ENCODE results near the gene CD53.

CD53 gene

GRCh38 chr1:110936567-110936966, 63.6 kb downstream of the CD53 start:
- H3K4me2 ChIP-seq (ENCODE audit: low read length), result no peak overlapping the region
- H3K36me3 ChIP-seq (ENCODE audit: insufficient read depth, low read length), result no peaks in the 10 kb centered on the region
- no peaks in the 10 kb centered on the region for H3K9me2 ChIP-seq (ENCODE audit: low read depth, low read length)
- H3K9me3 ChIP-seq (ENCODE audit: low read length), result peaks cover 20% of the 10 kb centered on the region; the same call in 1 of the 2 replicates
- H3K79me2 ChIP-seq (ENCODE audit: insufficient read depth, low read length), result no peaks in the 10 kb centered on the region
- TF ChIP-seq CTCF (IDR thresholded peaks at IDR 0.05; ENCODE audit: low read length), result no peak
- no peak for TF ChIP-seq EZH2 (IDR thresholded peaks at IDR 0.05; ENCODE audit: borderline replicate concordance, low read length)
- H3K4me1 ChIP-seq (ENCODE audit: insufficient read depth, low read length, severe bottlenecking), result no peaks in the 10 kb centered on the region
- H4K20me1 ChIP-seq (ENCODE audit: insufficient read depth, low read length), result no peaks in the 10 kb centered on the region
- H3K27me3 ChIP-seq (ENCODE audit: insufficient read depth, low read length), result no peaks in the 10 kb centered on the region
- no peak overlapping the region for H3K9ac ChIP-seq (ENCODE audit: low read length)
- H3F3A ChIP-seq (ENCODE audit: insufficient read depth, low read length), result no peaks in the 10 kb centered on the region
- no peak overlapping the region for H3K4me3 ChIP-seq (ENCODE audit: low read depth, low read length, poor library complexity, severe bottlenecking)
- no peak overlapping the region for H3K27ac ChIP-seq (ENCODE audit: low read depth, low read length, poor library complexity, severe bottlenecking)
- no peak overlapping the region for H2AFZ ChIP-seq (ENCODE audit: low read length)

GRCh38 chr1:110944806-110945205, 71.9 kb downstream of the CD53 start:
- H3K9me3 ChIP-seq (ENCODE audit: low read length), result no peaks in the 10 kb centered on the region
- no peaks in the 10 kb centered on the region for H3K4me1 ChIP-seq (ENCODE audit: insufficient read depth, low read length, severe bottlenecking)
- H3K36me3 ChIP-seq (ENCODE audit: insufficient read depth, low read length), result peaks cover 31% of the 10 kb centered on the region
- no peak overlapping the region for H3K4me2 ChIP-seq (ENCODE audit: low read length)
- TF ChIP-seq EZH2 (IDR thresholded peaks at IDR 0.05; ENCODE audit: borderline replicate concordance, low read length) (no peak), CTCF (IDR thresholded peaks at IDR 0.05; ENCODE audit: low read length) (no peak)
- no peak overlapping the region for H2AFZ ChIP-seq (ENCODE audit: low read length)
- H3K27me3 ChIP-seq (ENCODE audit: insufficient read depth, low read length), result no peaks in the 10 kb centered on the region
- no peak overlapping the region for H3K27ac ChIP-seq (ENCODE audit: low read depth, low read length, poor library complexity, severe bottlenecking)
- H4K20me1 ChIP-seq (ENCODE audit: insufficient read depth, low read length), result no peaks in the 10 kb centered on the region
- H3K4me3 ChIP-seq (ENCODE audit: low read depth, low read length, poor library complexity, severe bottlenecking), result no peak overlapping the region
- no peaks in the 10 kb centered on the region for H3K79me2 ChIP-seq (ENCODE audit: insufficient read depth, low read length)
- H3K9me2 ChIP-seq (ENCODE audit: low read depth, low read length), result no peaks in the 10 kb centered on the region
- H3K9ac ChIP-seq (ENCODE audit: low read length), result no peak overlapping the region
- H3F3A ChIP-seq (ENCODE audit: insufficient read depth, low read length), result no peaks in the 10 kb centered on the region

GRCh38 chr1:110945626-110946025, 72.7 kb downstream of the CD53 start:
- Histone ChIP-seq H3K27me3 (ENCODE audit: insufficient read depth, low read length) (no peaks in the 10 kb centered on the region), H3F3A (ENCODE audit: insufficient read depth, low read length) (no peaks in the 10 kb centered on the region), H2AFZ (ENCODE audit: low read length) (no peak overlapping the region), H3K9me2 (ENCODE audit: low read depth, low read length) (no peaks in the 10 kb centered on the region), H4K20me1 (ENCODE audit: insufficient read depth, low read length) (no peaks in the 10 kb centered on the region), H3K9ac (ENCODE audit: low read length) (no peak overlapping the region), H3K36me3 (ENCODE audit: insufficient read depth, low read length) (peaks cover 39% of the 10 kb centered on the region), H3K4me2 (ENCODE audit: low read length) (no peak overlapping the region), H3K79me2 (ENCODE audit: insufficient read depth, low read length) (no peaks in the 10 kb centered on the region), H3K27ac (ENCODE audit: low read depth, low read length, poor library complexity, severe bottlenecking) (no peak overlapping the region), H3K9me3 (ENCODE audit: low read length) (no peaks in the 10 kb centered on the region), H3K4me3 (ENCODE audit: low read depth, low read length, poor library complexity, severe bottlenecking) (no peak overlapping the region), H3K4me1 (ENCODE audit: insufficient read depth, low read length, severe bottlenecking) (no peaks in the 10 kb centered on the region)
- TF ChIP-seq CTCF (IDR thresholded peaks at IDR 0.05; ENCODE audit: low read length), result no peak
- no peak for TF ChIP-seq EZH2 (IDR thresholded peaks at IDR 0.05; ENCODE audit: borderline replicate concordance, low read length)
